Mesenchymal stem cell (in vitro differentiated cells and primary cell): ENCODE data around the gene PRR13.

Source experiments
- DNase-seq: peaks from one replicate; pipeline ENCODE4 v3.0.0-alpha.2; 2013
- H2AFZ ChIP-seq: one replicate; pipeline ENCODE4 v1.6.1; 2013; ENCODE audit warnings: low read depth, mild to moderate bottlenecking, control low read depth, inconsistent platforms, low read length, moderate library complexity
- H2AK5ac ChIP-seq: 2 replicates; pipeline ENCODE4 v1.6.1; 2013; ENCODE audit warnings: low read length, moderate library complexity, mild to moderate bottlenecking, inconsistent platforms; ENCODE audit not compliant: severe bottlenecking
- H2BK120ac ChIP-seq: one replicate; pipeline ENCODE4 v1.6.1; 2013; ENCODE audit warnings: low read depth, mild to moderate bottlenecking, inconsistent platforms, low read length, moderate library complexity
- H2BK12ac ChIP-seq, 2 experiments: one replicate each; pipeline ENCODE4 v1.6.1; 2013; ENCODE audit warnings: inconsistent platforms in 2 of 2, low read length in 2 of 2, mild to moderate bottlenecking in 2 of 2, moderate library complexity in 2 of 2, control low read depth in 1 of 2
- H2BK15ac ChIP-seq: one replicate; pipeline ENCODE4 v1.6.1; 2013; ENCODE audit warnings: mild to moderate bottlenecking, low read depth, inconsistent platforms; ENCODE audit not compliant: poor library complexity, severe bottlenecking
- H2BK5ac ChIP-seq: 2 replicates; pipeline ENCODE4 v1.6.1; 2013; ENCODE audit warnings: low read depth, mild to moderate bottlenecking, low read length, control low read depth, inconsistent platforms; ENCODE audit not compliant: poor library complexity, severe bottlenecking
- H3K14ac ChIP-seq, 2 experiments: one replicate each; pipeline ENCODE4 v1.6.1; 2013; ENCODE audit warnings: inconsistent platforms in 2 of 2, low read length in 2 of 2, control low read depth in 1 of 2, mild to moderate bottlenecking in 1 of 2, moderate library complexity in 1 of 2
- H3K18ac ChIP-seq, 2 experiments: one replicate each; pipeline ENCODE4 v1.6.1; 2013; ENCODE audit warnings: inconsistent platforms in 2 of 2, low read length in 2 of 2, control low read depth in 1 of 2, low read depth in 1 of 2, mild to moderate bottlenecking in 1 of 2
- H3K23ac ChIP-seq, 2 experiments: one replicate each; pipeline ENCODE4 v1.6.1; 2013; ENCODE audit warnings: inconsistent platforms in 2 of 2, low read length in 2 of 2, mild to moderate bottlenecking in 2 of 2, moderate library complexity in 2 of 2, control low read depth in 1 of 2
- H3K27ac ChIP-seq: 2 replicates; pipeline ENCODE4 v1.5.1; 2013; ENCODE audit warnings: mild to moderate bottlenecking, moderate library complexity, low read length, control low read depth, inconsistent platforms; ENCODE audit not compliant: poor library complexity, severe bottlenecking
- H3K27me3 ChIP-seq, 2 experiments: 2 replicates each; pipeline versions ENCODE4 v1.6.1 to v1.7.0; 2013; ENCODE audit warnings: low read length in 2 of 2, mild to moderate bottlenecking in 2 of 2, moderate library complexity in 2 of 2, control low read depth in 1 of 2, inconsistent platforms in 1 of 2; ENCODE audit not compliant: control insufficient read depth in 1 of 2, insufficient read depth in 1 of 2
- H3K36me3 ChIP-seq, 2 experiments: 2 replicates each; pipeline versions ENCODE4 v1.6.1 to v1.7.0; 2013; ENCODE audit warnings: low read length in 2 of 2, control low read depth in 1 of 2, inconsistent platforms in 1 of 2, low read depth in 1 of 2, mild to moderate bottlenecking in 1 of 2; ENCODE audit not compliant: insufficient read depth in 2 of 2, control insufficient read depth in 1 of 2
- H3K4ac ChIP-seq, 2 experiments: one replicate each; pipeline ENCODE4 v1.6.1; 2013; ENCODE audit warnings: inconsistent platforms in 2 of 2, low read length in 2 of 2, mild to moderate bottlenecking in 2 of 2, moderate library complexity in 2 of 2, control low read depth in 1 of 2, low read depth in 1 of 2
- H3K4me1 ChIP-seq: 2 replicates; pipeline ENCODE4 v1.6.1; 2013; ENCODE audit warnings: low read depth, low read length, control low read depth; ENCODE audit not compliant: control insufficient read depth, insufficient read depth
- H3K4me2 ChIP-seq: 2 replicates; pipeline ENCODE4 v1.6.1; 2013; ENCODE audit warnings: low read length, mild to moderate bottlenecking, inconsistent platforms; ENCODE audit not compliant: poor library complexity, severe bottlenecking
- H3K4me3 ChIP-seq, 2 experiments: 2 replicates each; pipeline versions ENCODE4 v1.5.1 to v1.7.0; 2013; ENCODE audit warnings: low read length in 2 of 2, mild to moderate bottlenecking in 2 of 2, control low read depth in 1 of 2, low read depth in 1 of 2; ENCODE audit not compliant: insufficient read depth in 1 of 2
- H3K79me1 ChIP-seq: replicated peaks from 2 replicates; pipeline ENCODE4 v1.6.1; 2013; ENCODE audit warnings: mild to moderate bottlenecking, control low read depth, low read length, inconsistent platforms; ENCODE audit not compliant: poor library complexity, severe bottlenecking
- H3K9ac ChIP-seq: 2 replicates; pipeline ENCODE4 v1.7.0; 2013; ENCODE audit warnings: mild to moderate bottlenecking, low read length, moderate library complexity
- H3K9me3 ChIP-seq: 2 replicates; pipeline ENCODE4 v1.7.0; 2013; ENCODE audit warnings: mild to moderate bottlenecking, low read length; ENCODE audit not compliant: control insufficient read depth
- H4K8ac ChIP-seq: one replicate; pipeline ENCODE4 v1.6.1; 2013; ENCODE audit warnings: inconsistent platforms, mild to moderate bottlenecking, low read length, moderate library complexity
- H4K91ac ChIP-seq: one replicate; pipeline ENCODE4 v1.6.1; 2013; ENCODE audit warnings: mild to moderate bottlenecking, low read length, inconsistent platforms
- WGBS: methylation state at CpG from one replicate; pipeline ENCODE4 v1.1.7; 2013; ENCODE audit warnings: mixed read lengths; 5-methylcytosine and 5-hydroxymethylcytosine counted together

Gene PRR13

GRCh38 chr12:53468282-53468681, 26.7 kb downstream of the PRR13 start:
- no peak overlapping the region for H3K4ac ChIP-seq
- no peak overlapping the region for H2AK5ac ChIP-seq
- H3K4me1 ChIP-seq = peaks cover 5% of the 10 kb centered on the region
- no peak overlapping the region for H4K8ac ChIP-seq
- H3K36me3 ChIP-seq = peaks cover 48 to 97% of the 10 kb centered on the region in 2 experiments
- no peak overlapping the region for H3K14ac ChIP-seq
- no peak overlapping the region for H3K4me3 ChIP-seq
- H2BK15ac ChIP-seq = no peak overlapping the region
- no peak overlapping the region for H4K91ac ChIP-seq
- no peak overlapping the region for H3K27ac ChIP-seq
- H3K79me1 ChIP-seq = peaks cover 2% of the 10 kb centered on the region
- no peak overlapping the region for H2AFZ ChIP-seq
- peak overlapping the region; percentile 27 for H3K9ac ChIP-seq
- no peak overlapping the region for H3K18ac ChIP-seq
- no peaks in the 10 kb centered on the region for H3K27me3 ChIP-seq
- H2BK120ac ChIP-seq = no peak overlapping the region
- DNase-seq = no peak
- H2BK12ac ChIP-seq = no peak overlapping the region
- H3K9me3 ChIP-seq = no peaks in the 10 kb centered on the region
- no peak overlapping the region for H3K23ac ChIP-seq
- H3K4me2 ChIP-seq = no peak overlapping the region
- H2BK5ac ChIP-seq = no peak overlapping the region
- 100% methylated on average over 1 of the region's 1 CpG for WGBS

GRCh38 chr12:53472056-53472582, 30.6 kb downstream of the PRR13 start:
- Histone ChIP-seq H3K27me3 (no peaks in the 10 kb centered on the region), H3K23ac (no peak overlapping the region), H3K9ac (no peak overlapping the region), H3K4me1 (peaks cover 3% of the 10 kb centered on the region), H3K14ac (no peak overlapping the region), H2BK15ac (no peak overlapping the region), H3K18ac (no peak overlapping the region), H3K9me3 (no peaks in the 10 kb centered on the region), H2AFZ (no peak overlapping the region), H3K79me1 (peaks cover 3% of the 10 kb centered on the region), H4K91ac (no peak overlapping the region), H2AK5ac (no peak overlapping the region), H4K8ac (no peak overlapping the region), H3K36me3 (peaks cover 43 to 98% of the 10 kb centered on the region in 2 experiments), H3K4me3 (no peak overlapping the region), H3K4ac (no peak overlapping the region), H3K4me2 (no peak overlapping the region), H3K27ac (no peak overlapping the region), H2BK12ac (no peak overlapping the region), H2BK120ac (no peak overlapping the region), H2BK5ac (no peak overlapping the region)
- no peak for DNase-seq
- 100% methylated on average over 1 of the region's 1 CpG for WGBS

- Histone ChIP-seq H3K9me3 (no peaks in the 10 kb centered on the region), H3K9ac (peak overlapping the region; percentile 72), H3K79me1 (peaks cover 1% of the 10 kb centered on the region), H3K18ac (no peak overlapping the region), H3K4me2 (no peak overlapping the region), H2BK12ac (no peak overlapping the region), H3K4me3 (no peak overlapping the region), H4K91ac (no peak overlapping the region), H2AK5ac (no peak overlapping the region), H3K4ac (no peak overlapping the region), H3K23ac (no peak overlapping the region), H3K36me3 (peaks cover 36 to 95% of the 10 kb centered on the region in 2 experiments), H3K27me3 (no peaks in the 10 kb centered on the region), H3K27ac (no peak overlapping the region), H3K4me1 (peaks cover 1% of the 10 kb centered on the region), H4K8ac (no peak overlapping the region), H2BK120ac (no peak overlapping the region), H2BK15ac (no peak overlapping the region), H2AFZ (no peak overlapping the region), H3K14ac (no peak overlapping the region), H2BK5ac (no peak overlapping the region)
- DNase-seq = no peak
- WGBS = no CpG with 5 or more reads among the region's 2 CpGs
Observed at GRCh38 chr12:53474077-53474476, 32.5 kb downstream of the PRR13 start.

GRCh38 chr12:53474819-53475218, 33.3 kb downstream of the PRR13 start:
- WGBS = 91% methylated on average over 11 of the region's 13 CpGs

More at GRCh38 chr12:53474819-53475218, 33.3 kb downstream of the PRR13 start:
- H3K9me3 ChIP-seq = no peaks in the 10 kb centered on the region
- H2BK5ac ChIP-seq = no peak overlapping the region
- no peak overlapping the region for H3K4ac ChIP-seq
- H2BK15ac ChIP-seq = no peak overlapping the region
- H3K79me1 ChIP-seq = peaks cover 1% of the 10 kb centered on the region
- no peak overlapping the region for H3K27ac ChIP-seq
- no peak overlapping the region for H3K23ac ChIP-seq
- no peak overlapping the region for H3K14ac ChIP-seq
- no peaks in the 10 kb centered on the region for H3K27me3 ChIP-seq
- no peak overlapping the region for H3K4me2 ChIP-seq
- no peak overlapping the region for H3K4me3 ChIP-seq
- no peak overlapping the region for H4K91ac ChIP-seq
- H3K36me3 ChIP-seq = peaks cover 30 to 95% of the 10 kb centered on the region in 2 experiments
- H2AFZ ChIP-seq = no peak overlapping the region
- H3K18ac ChIP-seq = no peak overlapping the region
- H3K9ac ChIP-seq = peak overlapping the region; percentile 72
- no peak overlapping the region for H2BK12ac ChIP-seq
- H3K4me1 ChIP-seq = peaks cover 1% of the 10 kb centered on the region
- no peak for DNase-seq
- H4K8ac ChIP-seq = no peak overlapping the region
- H2BK120ac ChIP-seq = no peak overlapping the region
- no peak overlapping the region for H2AK5ac ChIP-seq
